NCI-H2081 (cell line): Measurements from ENCODE around the gene PSD4.

Experiments
- DNase-seq, 2 experiments: peaks; one replicate each; lab custom pipeline; 2025; lab: John Stamatoyannopoulos, UW

The PSD4 gene

DNA sequence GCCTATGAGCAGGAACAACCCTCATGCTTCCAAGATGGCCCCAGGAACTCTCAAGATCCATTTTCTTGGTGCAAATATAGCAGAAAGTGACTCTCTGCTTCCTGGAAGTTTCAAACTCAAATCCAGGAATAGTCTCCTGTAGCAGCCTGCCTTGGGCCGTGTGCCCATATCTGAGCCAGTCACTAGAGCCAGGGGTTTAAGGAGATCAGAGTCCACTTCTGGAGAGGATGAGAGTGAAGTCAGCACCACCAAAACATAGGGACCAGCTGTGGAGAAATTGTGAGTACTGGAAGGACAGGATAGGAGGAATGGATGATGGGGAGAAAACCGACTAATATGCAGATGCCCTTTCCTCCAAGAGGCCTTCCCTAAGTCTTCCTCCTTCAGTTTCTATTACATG is 33.2 kb downstream of the PSD4 start:
- DNase-seq, result no peak

DNA sequence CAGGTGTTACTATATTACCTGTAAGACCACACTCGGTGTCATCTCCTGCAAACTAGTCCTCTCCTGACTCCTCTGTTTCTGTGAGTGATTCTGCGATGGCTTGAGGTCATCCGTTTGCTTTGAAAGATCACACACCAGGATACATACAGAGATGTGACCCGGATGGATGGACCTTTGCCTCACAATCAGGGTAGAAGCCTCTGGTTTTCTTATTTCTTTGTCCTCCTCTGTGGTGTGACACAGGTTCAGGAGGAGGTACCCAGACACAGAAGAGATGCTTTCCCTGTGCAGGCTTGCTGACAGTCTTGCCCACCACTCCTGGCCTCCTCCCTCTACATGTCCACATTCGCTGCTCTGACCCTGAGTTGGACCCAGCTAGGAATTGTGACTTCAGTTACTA is 34.6 kb downstream of the PSD4 start:
- no peak for DNase-seq

DNA sequence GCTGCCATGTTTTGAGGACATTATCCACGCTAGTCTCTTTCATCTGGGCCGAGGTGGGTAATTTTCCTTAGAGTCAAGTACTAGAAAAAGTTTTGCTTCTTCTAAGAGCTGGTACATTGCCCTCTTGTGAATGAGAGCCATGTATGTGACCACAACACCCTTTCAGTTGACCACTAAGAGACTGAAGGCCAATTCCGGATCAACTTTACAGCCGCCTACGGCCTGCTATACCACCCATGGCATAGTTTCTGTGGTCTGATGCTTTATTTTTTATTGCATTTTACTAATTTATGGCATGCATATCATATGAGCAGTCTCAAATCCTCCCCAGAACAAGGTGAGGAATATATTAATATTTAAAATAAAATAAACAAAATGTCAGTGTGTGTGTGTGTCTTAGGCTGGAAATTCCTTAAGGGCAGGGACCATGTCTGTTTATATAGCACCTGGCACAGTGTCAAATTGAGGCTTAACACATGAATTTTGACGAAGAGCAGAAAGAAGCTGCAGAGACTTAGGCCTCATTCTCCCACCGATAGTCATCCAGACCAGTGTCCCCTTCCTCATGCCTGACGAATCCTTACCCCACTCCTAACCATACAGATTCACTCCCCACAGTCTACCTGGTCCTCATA is 35.4 kb downstream of the PSD4 start:
- DNase-seq, result no peak

DNA sequence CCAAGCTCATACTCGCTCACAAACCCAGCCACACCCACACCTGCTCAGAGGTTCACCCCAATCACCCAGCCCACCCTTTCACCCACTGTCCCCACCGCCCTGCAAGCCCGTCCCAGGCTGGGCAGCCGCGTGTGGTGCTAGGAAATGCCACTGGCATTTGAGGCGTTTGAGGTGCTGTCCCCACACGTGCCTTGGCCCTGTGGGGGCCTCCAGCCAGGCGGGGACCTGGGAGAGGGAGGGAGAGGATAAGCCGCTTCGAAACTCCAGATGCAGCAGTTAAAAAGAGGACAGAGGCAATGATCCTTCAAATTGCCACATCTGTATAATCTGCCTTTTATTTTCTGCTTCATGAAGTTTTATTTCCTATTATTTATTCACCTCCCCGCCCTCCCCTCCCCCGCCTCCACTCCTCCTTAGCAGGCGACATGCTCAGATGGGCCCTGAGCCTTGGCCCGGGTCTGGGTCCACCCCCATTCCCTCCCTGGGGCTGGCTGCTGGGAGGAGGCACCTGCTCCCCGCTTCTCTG is 35.9 kb downstream of the PSD4 start:
- DNase-seq, result no peak

DNA sequence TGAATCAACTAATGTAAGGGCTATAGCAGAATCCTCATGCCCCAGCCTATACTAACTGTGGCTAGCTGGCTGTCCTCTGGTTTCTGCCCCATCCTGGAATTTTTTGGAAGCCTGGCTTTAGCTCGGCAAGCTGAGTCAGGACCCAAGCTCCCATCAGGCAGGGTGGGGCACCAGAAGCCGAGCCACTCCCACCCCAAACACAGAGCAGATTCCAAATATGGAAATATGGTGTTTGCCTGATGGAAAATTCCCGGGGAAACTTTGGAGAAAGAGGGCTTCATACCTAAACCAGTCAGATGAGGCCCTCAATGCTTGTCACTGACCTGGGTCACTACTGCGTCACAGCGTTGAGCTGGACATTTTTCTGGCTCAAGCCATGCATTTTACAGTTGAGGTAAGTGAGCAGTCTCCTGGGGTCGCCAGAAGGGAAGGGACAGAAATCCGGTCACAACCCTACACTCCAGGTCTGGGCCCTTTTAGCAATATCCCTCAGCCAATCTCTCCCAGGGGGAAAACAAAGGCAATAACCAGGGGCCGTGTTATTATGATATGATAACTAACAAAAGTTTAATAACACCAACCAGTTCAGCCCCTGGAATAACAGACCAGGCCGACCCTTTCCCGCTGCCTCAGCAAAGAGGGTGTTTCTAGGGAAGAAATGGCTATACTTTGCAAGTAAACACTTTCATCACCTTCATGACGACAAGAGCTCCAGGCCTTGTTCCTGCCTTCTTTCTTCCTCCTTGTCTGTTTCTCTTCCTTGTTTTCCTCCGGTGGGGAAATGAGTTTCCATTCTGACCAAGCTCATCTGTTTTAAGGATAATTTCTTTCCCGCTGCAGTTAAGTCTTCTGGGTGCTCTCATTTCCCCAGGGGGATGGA is 37.7 kb downstream of the PSD4 start:
- DNase-seq, result no peak

DNA sequence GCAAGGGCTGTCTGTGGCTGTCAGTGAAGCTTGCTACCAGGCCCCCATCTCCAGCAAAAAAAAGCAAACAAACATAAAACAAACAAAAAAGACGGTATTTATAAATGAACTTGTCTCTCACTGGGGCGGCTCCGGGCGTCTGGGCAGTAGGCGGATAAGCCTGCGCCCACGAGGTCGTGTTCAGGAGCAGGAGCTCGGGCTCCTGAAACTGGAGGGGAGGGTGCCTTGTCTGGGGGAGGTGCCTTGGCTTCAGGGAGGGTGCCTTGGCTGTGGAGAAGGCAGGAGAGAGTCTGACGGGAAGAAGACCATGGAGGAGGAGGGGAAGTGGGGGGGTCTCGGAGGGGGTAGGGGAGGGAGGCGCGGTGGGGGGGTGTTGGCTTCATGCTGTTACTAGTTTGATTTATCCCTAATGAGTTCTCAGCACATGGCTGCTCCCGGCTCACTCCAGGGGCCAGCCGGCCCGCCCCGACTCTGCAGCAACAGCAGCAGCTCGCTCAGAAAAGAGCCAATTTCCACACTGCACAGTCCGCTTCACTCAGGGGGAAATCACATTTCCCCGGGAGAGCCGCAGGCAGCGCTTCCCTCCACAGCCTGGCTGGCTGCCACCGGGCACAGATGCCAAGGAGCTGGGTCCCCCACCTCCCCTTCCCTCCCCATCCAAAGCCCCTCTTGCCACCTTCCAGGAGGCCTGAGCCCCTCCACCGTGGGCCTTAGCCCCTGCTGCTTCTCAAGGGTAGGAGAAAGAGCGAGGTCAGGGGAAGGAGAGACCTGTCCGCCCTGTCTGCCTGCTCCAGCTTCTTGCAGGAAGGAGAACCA is 38.7 kb downstream of the PSD4 start:
- DNase-seq, result peak; percentile 34 to 63

DNA sequence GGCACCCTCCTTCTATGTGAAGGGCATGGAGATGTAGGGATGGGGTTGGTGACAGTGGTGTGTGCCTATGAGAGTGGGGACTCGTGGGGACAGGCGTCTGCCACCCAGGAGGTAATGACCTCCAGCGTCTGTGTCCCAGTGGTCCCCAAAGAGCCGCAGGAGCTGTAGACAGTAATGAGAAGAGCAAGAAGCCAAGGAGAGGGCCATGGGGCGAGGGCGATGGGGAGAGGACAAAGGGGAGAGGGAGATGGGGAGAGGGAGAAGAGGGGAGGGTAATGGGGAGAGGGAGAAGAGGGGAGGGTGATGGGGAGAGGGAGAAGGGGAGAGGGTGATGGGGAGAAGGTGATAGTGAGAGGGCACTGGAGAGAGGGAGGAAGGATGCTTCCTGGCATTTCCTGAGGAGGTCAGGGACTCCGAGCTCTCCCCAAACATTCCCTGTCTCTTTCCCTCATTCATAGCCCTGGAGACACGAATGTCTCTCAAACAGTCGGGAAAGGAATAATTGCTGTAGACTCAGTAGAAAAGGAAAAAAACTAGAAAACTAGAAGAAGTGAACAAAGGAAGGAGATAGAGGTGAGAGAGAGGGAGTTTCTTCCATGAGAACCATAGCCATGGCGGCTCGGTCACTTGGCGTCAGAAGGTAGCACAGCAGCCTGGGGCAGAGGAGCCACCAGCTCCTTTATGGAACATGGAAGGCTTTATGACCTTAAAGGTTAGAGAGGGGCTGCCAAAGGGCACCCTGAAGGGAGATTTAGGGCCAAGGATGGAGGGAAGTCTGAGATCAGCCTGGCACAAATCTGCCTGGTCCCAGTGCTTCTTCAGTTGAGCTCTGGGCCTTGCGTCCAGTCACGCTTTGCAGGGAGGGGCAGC is 39.5 kb downstream of the PSD4 start:
- no peak for DNase-seq

DNA sequence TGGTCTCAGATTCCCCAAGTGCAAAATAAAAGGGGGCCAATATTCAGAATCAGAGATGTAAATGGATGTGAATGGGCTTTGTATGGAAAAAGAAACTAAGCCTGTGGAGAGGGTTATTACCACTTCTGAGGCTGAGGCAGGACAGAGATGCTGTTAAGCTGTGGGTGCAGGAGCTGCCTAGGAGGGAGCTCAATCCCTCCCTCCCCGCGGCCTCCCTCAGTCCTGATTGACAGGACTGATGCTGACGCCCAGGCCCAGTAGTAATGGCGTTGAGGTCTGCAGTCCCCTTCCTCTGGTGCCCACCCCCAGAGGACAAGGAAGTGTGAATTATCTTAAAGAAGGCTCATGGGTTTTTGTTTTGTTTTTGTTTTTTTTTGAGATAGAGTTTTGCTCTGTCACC is 40.4 kb downstream of the PSD4 start:
- DNase-seq, result no peak

DNA sequence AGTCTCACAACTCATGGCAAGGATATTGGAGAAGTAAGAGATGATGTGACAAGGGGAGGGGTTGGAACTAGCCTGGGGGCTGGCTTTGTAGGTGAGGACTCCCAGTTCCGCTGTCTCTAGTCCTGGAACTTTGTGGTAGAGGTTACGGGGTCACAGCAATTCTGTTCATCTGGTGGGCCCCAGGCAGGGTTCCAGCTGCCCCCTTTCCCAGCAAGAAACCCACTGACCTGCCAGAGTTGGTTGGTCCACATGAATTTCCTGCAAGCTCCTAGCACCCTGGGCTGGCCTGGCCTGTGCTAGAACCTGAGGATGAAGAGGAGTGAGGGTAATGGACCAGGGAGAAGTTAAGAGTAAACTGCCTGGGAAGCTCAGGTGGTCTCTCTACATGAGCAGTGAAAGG is 41.3 kb downstream of the PSD4 start:
- DNase-seq, result no peak

DNA sequence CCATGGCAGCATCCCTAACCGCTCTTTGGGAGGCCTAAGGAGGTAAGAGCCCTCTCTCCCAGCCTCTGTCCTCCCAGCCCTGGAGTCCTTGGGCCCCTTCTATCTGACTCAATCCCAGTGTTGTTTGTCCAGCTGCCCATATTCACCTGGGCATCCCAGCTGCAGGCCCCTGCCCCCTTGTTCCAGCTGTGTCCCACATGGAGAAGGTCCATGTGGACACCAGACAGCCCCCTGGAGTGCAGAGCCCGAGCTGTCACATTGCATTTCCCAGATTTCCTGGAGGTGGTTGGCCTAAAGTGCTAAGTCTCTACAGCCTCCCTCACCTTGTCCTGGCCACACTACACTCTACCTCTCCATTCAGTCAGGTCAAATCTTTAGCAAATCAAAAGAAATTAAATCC is 42.5 kb downstream of the PSD4 start:
- no peak for DNase-seq

DNA sequence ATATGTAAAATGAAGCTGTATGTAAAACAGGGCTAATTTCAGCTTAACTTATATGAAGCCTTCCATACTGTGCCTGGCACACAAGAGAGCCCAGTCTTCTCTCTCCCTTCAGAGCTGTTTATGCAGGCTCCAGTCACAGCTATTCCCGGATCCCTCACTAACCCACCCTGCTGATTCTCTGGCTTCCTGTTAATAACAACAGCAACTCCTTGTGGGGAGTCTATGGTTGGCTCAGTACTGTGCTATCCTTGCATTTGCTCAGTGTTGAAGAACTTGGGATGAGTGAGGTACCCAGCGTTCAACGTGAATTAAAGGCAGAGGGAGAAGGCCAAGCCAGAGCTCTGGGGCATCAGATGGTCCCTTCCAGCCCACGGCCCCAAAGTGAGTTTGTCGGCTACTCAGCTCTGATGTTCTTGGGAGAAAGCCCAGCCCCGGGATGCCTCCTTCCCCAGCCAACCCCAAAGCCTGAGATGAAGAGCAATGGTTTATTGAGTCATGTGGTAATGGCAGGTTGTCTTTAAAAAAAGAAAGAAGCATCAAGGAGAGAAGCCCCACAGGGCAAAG is 43.2 kb downstream of the PSD4 start:
- no peak for DNase-seq

DNA sequence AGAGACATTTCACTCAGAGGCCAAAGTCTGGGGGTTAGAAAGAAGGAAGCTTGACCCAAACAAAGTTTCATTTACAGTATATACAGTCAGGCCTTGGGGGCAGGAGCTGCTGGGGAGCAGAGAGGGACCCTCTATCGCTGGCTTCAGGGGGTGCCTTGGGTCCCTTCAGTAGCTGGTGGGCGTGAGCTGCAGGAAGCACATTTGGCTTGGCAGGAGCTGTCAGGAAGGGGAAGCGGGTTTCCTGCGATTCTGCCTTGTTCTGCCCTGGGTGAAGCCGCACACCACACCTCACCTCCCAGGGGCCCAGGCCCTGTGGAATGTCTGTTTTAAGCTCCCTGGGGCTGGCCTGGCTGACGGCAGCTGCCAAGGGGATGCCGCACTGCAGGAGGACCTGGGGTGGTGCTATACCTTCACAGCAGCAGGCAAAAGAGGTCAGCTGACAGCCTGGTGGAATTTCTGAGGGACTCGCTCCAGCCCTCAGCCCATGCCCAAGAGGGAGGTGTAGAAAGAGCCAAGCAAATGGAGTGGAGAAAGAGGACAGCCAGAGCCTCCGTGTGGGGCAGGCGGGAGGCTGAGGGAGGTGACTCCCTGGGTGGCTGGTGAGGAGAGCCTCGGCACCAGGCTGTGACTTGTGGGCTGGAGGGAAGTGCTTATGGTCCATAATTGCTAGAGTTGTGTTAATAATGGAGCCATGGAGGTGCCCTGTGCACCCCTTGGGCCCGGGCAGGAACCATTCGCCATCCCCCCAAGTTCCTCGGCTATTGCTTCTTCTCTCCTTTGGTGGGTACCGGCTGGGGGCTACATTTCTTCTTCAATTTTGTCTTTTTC is 43.9 kb downstream of the PSD4 start:
- DNase-seq, result no peak

DNA sequence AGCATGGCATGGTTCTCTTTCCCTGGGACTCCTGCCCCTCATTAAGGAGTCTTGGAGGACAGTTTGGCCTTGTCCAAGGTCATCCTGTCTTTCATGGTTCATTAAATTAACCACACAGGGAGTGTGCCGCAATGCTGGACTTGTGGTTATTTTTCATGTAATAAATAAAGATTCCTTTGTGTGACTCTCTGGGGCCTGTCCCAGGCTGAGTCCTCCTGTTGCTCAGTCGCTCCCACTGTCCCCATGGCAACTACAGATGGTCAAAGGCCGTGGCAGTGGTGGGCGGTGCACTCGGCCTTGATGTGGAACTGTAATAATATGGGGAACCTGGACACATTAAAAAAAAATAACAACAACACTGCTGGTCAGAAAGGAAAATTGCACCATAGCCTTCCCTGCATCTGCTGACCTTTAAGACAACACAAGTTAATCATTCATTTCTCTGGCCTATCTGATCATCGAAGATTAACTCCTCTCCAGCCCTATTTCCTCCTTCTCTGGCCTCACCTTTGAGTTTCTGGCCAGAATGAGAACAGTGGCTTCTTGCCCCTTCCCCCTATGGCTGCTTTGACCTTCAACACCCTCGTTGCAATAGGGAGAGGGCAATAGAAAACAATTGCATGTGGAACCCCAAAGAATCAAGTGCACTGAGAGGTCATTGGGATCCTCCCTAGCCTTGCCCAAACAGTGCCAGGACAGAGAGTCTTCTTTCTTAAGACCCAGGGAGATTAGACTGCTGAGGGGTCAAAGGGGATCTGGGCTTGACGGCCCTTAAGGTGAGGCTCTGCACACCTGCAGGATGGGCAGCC is 44.7 kb downstream of the PSD4 start:
- DNase-seq, result no peak

DNA sequence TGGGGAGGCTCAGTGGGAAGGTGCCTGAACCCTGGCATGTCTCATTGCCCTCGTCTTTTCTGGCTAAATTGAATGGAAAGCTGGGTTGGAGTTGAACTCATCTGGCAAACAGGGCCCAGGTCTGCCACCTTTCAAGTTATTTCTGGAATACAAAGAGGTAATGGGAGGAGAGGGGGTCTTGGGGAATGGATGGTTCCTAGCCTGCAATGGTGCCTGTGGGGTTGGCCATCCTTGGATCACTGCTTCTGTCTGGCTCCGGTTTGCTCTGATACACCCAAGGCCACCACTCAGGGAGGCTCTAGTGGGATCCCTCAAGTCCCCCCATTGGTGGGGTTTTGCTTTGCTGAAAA is 45.3 kb downstream of the PSD4 start:
- DNase-seq, result no peak

DNA sequence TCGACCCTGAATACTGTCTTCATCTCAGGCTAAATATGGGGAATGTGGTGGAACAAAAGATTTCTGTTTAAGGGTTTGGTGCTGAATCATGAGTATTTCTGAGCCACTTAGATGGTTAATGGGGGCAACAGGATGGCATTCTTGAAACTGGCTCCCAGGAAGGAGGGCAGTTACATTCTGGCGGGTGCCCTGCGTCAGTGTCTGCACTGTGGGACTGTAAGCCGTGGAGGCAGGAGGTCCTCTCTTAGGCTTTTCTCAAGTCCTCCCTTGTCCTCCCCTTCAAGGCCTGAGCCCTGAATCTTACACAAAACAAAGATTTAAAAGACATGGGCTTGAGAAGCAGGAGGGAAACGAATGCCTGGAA is 45.7 kb downstream of the PSD4 start:
- no peak for DNase-seq

DNA sequence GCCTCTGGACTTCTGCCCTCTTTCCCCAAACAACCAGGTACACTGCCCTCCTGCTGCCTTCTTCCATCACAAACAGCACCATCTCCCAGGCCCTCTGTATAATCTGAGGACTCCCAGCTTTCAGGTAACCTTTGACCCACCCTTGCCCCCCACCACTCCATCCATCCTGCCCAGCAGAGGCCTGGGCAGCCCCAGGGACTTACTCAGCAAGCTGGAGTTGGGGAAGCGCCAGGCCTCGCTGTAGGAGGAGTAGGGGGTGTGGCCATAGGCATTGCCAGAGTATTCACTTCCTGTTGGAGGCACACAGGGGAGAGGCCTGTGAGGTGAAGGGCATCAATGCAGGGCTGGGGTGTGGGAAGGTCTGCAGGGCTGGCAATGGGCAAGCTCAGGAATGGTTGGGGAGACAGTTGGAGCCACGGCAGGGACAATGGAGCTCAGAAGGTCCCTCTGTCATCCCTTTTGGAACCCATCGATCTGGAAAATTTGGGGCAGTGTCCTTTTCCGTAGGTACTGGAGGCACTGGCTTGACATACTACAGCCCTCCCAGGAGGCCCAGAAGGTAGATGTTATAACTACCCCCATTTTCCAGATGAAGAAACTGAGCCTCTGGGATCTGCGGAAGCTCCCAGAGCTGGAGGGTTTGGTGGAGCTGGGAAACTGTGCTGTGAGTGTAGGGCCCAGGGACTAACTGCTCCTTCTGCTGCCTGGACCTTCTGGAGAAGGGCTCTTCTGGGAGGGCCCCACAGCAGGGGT is 46.3 kb downstream of the PSD4 start:
- DNase-seq, result no peak

DNA sequence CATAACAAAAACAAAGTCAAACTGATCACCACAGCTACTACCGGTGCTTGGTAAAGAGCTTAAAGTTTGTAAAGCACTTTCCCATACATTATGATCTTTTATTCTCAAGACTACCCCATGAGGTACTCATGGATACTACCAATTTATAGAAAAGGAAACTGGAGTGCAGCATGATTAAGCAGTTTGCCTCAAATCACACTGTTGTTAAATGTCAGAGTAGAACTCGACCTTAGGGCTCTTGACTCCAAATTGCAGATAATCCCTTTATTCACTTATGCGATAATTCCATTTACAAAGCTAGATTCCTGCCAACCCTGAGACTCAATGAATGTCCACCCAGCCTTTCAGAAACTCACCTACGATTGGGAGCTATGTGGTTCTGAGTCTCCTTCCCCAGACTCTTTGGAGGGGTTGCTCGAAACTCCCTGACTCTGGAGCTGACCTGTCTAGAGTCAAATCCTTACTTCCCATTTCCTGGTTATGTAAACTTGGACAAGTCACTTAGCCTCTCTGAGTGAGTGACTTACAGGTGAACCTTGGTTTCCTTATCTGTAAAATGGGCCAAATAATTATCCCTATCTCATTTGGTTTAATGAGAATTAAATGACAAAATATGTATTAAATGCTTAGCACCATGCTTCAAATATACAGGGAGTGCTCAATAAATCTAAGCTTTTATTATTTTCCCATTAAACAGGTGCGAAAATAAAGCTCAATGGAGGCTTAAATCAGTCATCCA is 47.4 kb downstream of the PSD4 start:
- DNase-seq, result no peak

DNA sequence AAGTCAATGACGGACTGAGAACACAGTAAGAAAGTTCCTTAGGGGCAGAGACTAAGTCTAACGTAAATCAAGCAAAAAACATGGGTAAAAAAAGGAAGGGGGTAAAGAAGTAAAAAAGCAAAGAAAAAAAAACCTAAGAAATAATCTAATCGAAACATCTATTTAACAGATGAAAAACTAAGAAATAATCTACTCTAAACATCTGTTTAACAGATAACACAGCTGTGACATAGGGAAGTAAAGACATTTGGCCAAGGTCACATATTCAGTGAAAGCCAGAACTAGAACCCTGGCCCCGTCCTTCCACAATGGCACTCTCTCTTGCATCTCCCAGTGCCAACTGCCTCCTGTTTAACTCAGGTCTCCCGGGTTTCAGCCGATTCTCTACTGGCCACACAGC is 48.1 kb downstream of the PSD4 start:
- DNase-seq, result no peak
